HCT116 (cell line): ENCODE data around the gene MUC21. TPM values are rescaled to one million over a fixed set of nuclear protein-coding genes. Genes with fewer than 3 reads are reported as not detected.

ENCODE experiments used
- ATAC-seq: fragments of 200-7000 bp; cut with Tn5 transposase; 2 replicates; pipeline ENCODE4 v1.9.1; 2020; ENCODE audit warnings: mild to moderate bottlenecking, moderate library complexity
- BruUV-seq: library from RNA; stranded (reverse); fragments of 400-500 nt; replicated peaks from 2 replicates; lab custom pipeline; 2021; lab: Mats Ljungman, UMichigan
- CTCF ChIA-PET: fragments of 300-600 bp; sonication (Branson Sonifier 250); formaldehyde crosslinking; loops from one replicate; lab custom pipeline; 2021; ENCODE audit warnings: antibody characterized with exemption; lab: Charles Lee
- POLR2A ChIA-PET: fragments of 300-600, 350-600 bp; sonication (Branson Sonifier 250); formaldehyde crosslinking; loops from one replicate; lab custom pipeline; 2021; ENCODE audit warnings: antibody characterized with exemption; lab: Charles Lee
- RAD21 ChIA-PET, 2 experiments: fragments of 300-600 bp; sonication (Branson Sonifier 250); formaldehyde crosslinking; loops; one replicate each; lab custom pipeline; 2023; ENCODE audit warnings: low total read pairs in 2 of 2; ENCODE audit not compliant: uncharacterized antibody in 2 of 2, unreplicated experiment in 2 of 2, low non-redundant PET in 1 of 2; lab: Charles Lee
- DNase-seq: peaks from one replicate; pipeline ENCODE4 v3.0.0-alpha.2; 2010; ENCODE audit warnings: low read depth, low spot score
- H2AFZ ChIP-seq: fragments of 200-600 bp; shearing (Covaris generic), sonication (generic); 2 replicates; pipeline ENCODE4 v1.6.1; 2017; ENCODE audit warnings: low read depth, mixed run types, mixed read lengths, antibody characterized with exemption, low read length; ENCODE audit not compliant: poor library complexity, severe bottlenecking
- H3K27ac ChIP-seq: 2 replicates; pipeline ENCODE4 v1.5.1; 2012; ENCODE audit warnings: low read depth, low read length
- H3K27me3 ChIP-seq: fragments of 200-600 bp; sonication (generic); 2 replicates; pipeline ENCODE4 v1.6.1; 2016; ENCODE audit warnings: mixed run types, low read length, mixed read lengths; ENCODE audit not compliant: insufficient read depth
- H3K36me3 ChIP-seq, 2 experiments: fragments of 200-500 bp in 1 of 2; fragments of 200-600 bp in 1 of 2; sonication (Bioruptor generic) in 1 of 2; sonication (generic) in 1 of 2; 2 replicates each; pipeline versions ENCODE4 v1.5.1 to v1.6.1; 2014 to 2016; ENCODE audit warnings: low read length in 2 of 2, inconsistent platforms in 1 of 2, mixed read lengths in 1 of 2, mixed run types in 1 of 2; ENCODE audit not compliant: insufficient read depth in 2 of 2, control insufficient read depth in 1 of 2
- H3K4me1 ChIP-seq, 2 experiments: fragments of 200-600 bp in 1 of 2; sonication (generic) in 1 of 2; 2 replicates each; pipeline versions ENCODE4 v1.5.1 to v1.6.1; 2012 to 2017; ENCODE audit warnings: low read length in 2 of 2, inconsistent platforms in 1 of 2, mild to moderate bottlenecking in 1 of 2, mixed read lengths in 1 of 2, mixed run types in 1 of 2, moderate library complexity in 1 of 2; ENCODE audit not compliant: insufficient read depth in 2 of 2, control insufficient read depth in 1 of 2
- H3K4me2 ChIP-seq: fragments of 200-600 bp; sonication (generic); 2 replicates; pipeline ENCODE4 v1.6.1; 2017; ENCODE audit warnings: mixed run types, low read length, mixed read lengths
- H3K4me3 ChIP-seq, 2 experiments: fragments of 200-600 bp in 1 of 2; sonication (generic) in 1 of 2; replicated peaks in 1 of 2; 2 replicates each; pipeline ENCODE4 v1.5.1; 2011 to 2016; ENCODE audit warnings: low read length in 2 of 2, control low read depth in 1 of 2, low read depth in 1 of 2, mild to moderate bottlenecking in 1 of 2, mixed read lengths in 1 of 2, mixed run types in 1 of 2
- H3K79me2 ChIP-seq: fragments of 200-600 bp; sonication (generic); 2 replicates; pipeline ENCODE4 v1.6.1; 2017; ENCODE audit warnings: mild to moderate bottlenecking, mixed run types, low read length, moderate library complexity, mixed read lengths; ENCODE audit not compliant: insufficient read depth
- H3K9ac ChIP-seq: fragments of 200-600 bp; sonication (generic); 2 replicates; pipeline ENCODE4 v1.6.1; 2016; ENCODE audit warnings: low read length, mixed read lengths
- H3K9me2 ChIP-seq: fragments of 200-600 bp; sonication (generic), shearing (Covaris generic); 2 replicates; pipeline ENCODE4 v1.6.1; 2017; ENCODE audit warnings: mixed run types, mild to moderate bottlenecking, moderate library complexity; ENCODE audit not compliant: insufficient read depth
- H3K9me3 ChIP-seq, 2 experiments: fragments of 200-500 bp in 1 of 2; fragments of 200-600 bp in 1 of 2; sonication (Bioruptor generic) in 1 of 2; sonication (generic) in 1 of 2; 2 replicates each; pipeline ENCODE4 v1.6.1; 2014 to 2017; ENCODE audit warnings: low read length in 2 of 2, mixed read lengths in 2 of 2, inconsistent platforms in 1 of 2, low read depth in 1 of 2, mild to moderate bottlenecking in 1 of 2, mixed run types in 1 of 2, moderate library complexity in 1 of 2; ENCODE audit not compliant: control insufficient read depth in 1 of 2, insufficient read depth in 1 of 2
- H4K20me1 ChIP-seq: fragments of 200-600 bp; sonication (generic), shearing (Covaris generic); 2 replicates; pipeline ENCODE4 v1.6.1; 2017; ENCODE audit warnings: mixed run types, mild to moderate bottlenecking, moderate library complexity; ENCODE audit not compliant: insufficient read depth
- CBX3 ChIP-seq: IDR thresholded peaks from 2 replicates; pipeline ENCODE4 v1.6.1; 2012; ENCODE audit warnings: low read depth
- CEBPB ChIP-seq: IDR thresholded peaks from 2 replicates; pipeline ENCODE4 v1.6.1; 2012; ENCODE audit warnings: low read depth
- FOSL1 ChIP-seq: IDR thresholded peaks from 2 replicates; pipeline ENCODE4 v1.6.1; 2012; ENCODE audit warnings: low read depth
- JUND ChIP-seq: IDR thresholded peaks from 2 replicates; pipeline ENCODE4 v1.6.1; 2012
- POLR2AphosphoS5 ChIP-seq: IDR thresholded peaks from 2 replicates; pipeline ENCODE4 v1.6.1; 2011; ENCODE audit warnings: mild to moderate bottlenecking, low read depth, low read length, moderate library complexity
- SIN3A ChIP-seq: IDR thresholded peaks from 2 replicates; pipeline ENCODE4 v1.6.1; 2012; ENCODE audit warnings: low read depth
- SP1 ChIP-seq: IDR thresholded peaks from 2 replicates; pipeline ENCODE4 v1.6.1; 2012; ENCODE audit warnings: low read depth
- ZFX ChIP-seq: fragments of 450-650 bp; IDR thresholded peaks from 2 replicates; pipeline ENCODE4 v1.6.1; 2017
- ZNF274 ChIP-seq: fragments of 200-500 bp; sonication (Bioruptor generic); IDR thresholded peaks from 2 replicates; pipeline ENCODE4 v1.6.1; 2014; ENCODE audit warnings: mild to moderate bottlenecking, low read depth, low read length, inconsistent platforms
- intact Hi-C: fragments of 100-400 bp; cut with micrococcal nuclease; formaldehyde crosslinking; loops from 2 replicates; pipeline ENCODE4 v1.10.0; 2022
- total RNA-seq: library from RNA; stranded (reverse); gene quantifications from one replicate; pipeline ENCODE4 v1.2.1, GENCODE V29; 2021; ENCODE audit not compliant: unreplicated experiment
- TF ChIP-seq, protein P1 (sequence below): IDR thresholded peaks from 2 replicates; pipeline ENCODE4 v1.6.1; 2012; ENCODE audit warnings: low read depth
- TF ChIP-seq, protein P2 (sequence below), 3 experiments: fragments of 200-600 bp in 1 of 3; sonication (generic) in 1 of 3; IDR thresholded peaks in 2 of 3; conservative IDR thresholded peaks in 1 of 3; 2 replicates each; pipeline ENCODE4 v1.5.1; 2012 to 2017; ENCODE audit warnings: low read depth in 2 of 3, low read length in 2 of 3, antibody characterized with exemption in 1 of 3, borderline replicate concordance in 1 of 3, control low read depth in 1 of 3, mild to moderate bottlenecking in 1 of 3, mixed read lengths in 1 of 3, mixed run types in 1 of 3, moderate library complexity in 1 of 3; ENCODE audit not compliant: insufficient read depth in 1 of 3
- TF ChIP-seq, protein P3 (sequence below): IDR thresholded peaks from 2 replicates; pipeline ENCODE4 v1.6.1; 2012

MUC21 gene
- total RNA-seq, 1 experiment from 2014 or later, result not detected

- Histone ChIP-seq H3K9me2 (no peaks in the 10 kb centered on the region), H3K4me3 (no peak overlapping the region), H3K27me3 (no peaks in the 10 kb centered on the region), H3K27ac (no peak overlapping the region), H3K9ac (no peak overlapping the region), H3K9me3 (no peaks in the 10 kb centered on the region), H3K36me3 (no peaks in the 10 kb centered on the region), H3K4me1 (peaks cover 0 to 12% of the 10 kb centered on the region in 2 experiments; a peak in 2 of 4 replicates), H3K4me2 (no peak overlapping the region), H4K20me1 (no peaks in the 10 kb centered on the region), H3K79me2 (no peaks in the 10 kb centered on the region), H2AFZ (no peak overlapping the region)
- no TSS peak for BruUV-seq
- TF ChIP-seq CEBPB, result no peak
- no peak for TF ChIP-seq ZFX
- POLR2A ChIA-PET, result no interaction called here
- intact Hi-C loops, result no loop called here
- ATAC-seq (no peak), DNase-seq (no peak)
- CTCF ChIA-PET, result no interaction called here
- RAD21 ChIA-PET, result no interaction called here
Measured at GRCh38 chr6:31005249-31006020, 21.9 kb downstream of the MUC21 start.

GRCh38 chr6:31007694-31008093 is 24.2 kb downstream of the MUC21 start:
- Histone ChIP-seq H2AFZ (peak overlapping the region; percentile 50), H3K36me3 (no peaks in the 10 kb centered on the region), H3K4me3 (no peak overlapping the region), H3K4me1 (peaks cover 0 to 12% of the 10 kb centered on the region in 2 experiments; a peak in 2 of 4 replicates), H3K4me2 (peak overlapping the region; percentile 33), H3K27ac (no peak overlapping the region), H3K9me2 (no peaks in the 10 kb centered on the region), H3K9ac (no peak overlapping the region), H3K9me3 (no peaks in the 10 kb centered on the region), H3K79me2 (no peaks in the 10 kb centered on the region), H3K27me3 (no peaks in the 10 kb centered on the region), H4K20me1 (no peaks in the 10 kb centered on the region)
- DNase-seq (no peak), ATAC-seq (peak; percentile 59)
- POLR2A ChIA-PET, result interaction anchor here (0.8 kb wide), 1 partner anchor 14 kb away, joined by 3 read pairs; no protein-coding TSS in a partner anchor
- TF ChIP-seq, protein P1, sequence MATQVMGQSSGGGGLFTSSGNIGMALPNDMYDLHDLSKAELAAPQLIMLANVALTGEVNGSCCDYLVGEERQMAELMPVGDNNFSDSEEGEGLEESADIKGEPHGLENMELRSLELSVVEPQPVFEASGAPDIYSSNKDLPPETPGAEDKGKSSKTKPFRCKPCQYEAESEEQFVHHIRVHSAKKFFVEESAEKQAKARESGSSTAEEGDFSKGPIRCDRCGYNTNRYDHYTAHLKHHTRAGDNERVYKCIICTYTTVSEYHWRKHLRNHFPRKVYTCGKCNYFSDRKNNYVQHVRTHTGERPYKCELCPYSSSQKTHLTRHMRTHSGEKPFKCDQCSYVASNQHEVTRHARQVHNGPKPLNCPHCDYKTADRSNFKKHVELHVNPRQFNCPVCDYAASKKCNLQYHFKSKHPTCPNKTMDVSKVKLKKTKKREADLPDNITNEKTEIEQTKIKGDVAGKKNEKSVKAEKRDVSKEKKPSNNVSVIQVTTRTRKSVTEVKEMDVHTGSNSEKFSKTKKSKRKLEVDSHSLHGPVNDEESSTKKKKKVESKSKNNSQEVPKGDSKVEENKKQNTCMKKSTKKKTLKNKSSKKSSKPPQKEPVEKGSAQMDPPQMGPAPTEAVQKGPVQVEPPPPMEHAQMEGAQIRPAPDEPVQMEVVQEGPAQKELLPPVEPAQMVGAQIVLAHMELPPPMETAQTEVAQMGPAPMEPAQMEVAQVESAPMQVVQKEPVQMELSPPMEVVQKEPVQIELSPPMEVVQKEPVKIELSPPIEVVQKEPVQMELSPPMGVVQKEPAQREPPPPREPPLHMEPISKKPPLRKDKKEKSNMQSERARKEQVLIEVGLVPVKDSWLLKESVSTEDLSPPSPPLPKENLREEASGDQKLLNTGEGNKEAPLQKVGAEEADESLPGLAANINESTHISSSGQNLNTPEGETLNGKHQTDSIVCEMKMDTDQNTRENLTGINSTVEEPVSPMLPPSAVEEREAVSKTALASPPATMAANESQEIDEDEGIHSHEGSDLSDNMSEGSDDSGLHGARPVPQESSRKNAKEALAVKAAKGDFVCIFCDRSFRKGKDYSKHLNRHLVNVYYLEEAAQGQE, result no peak
- peak; percentile 56 for TF ChIP-seq JUND
- no peak for TF ChIP-seq ZNF274
- TF ChIP-seq, protein P2, sequence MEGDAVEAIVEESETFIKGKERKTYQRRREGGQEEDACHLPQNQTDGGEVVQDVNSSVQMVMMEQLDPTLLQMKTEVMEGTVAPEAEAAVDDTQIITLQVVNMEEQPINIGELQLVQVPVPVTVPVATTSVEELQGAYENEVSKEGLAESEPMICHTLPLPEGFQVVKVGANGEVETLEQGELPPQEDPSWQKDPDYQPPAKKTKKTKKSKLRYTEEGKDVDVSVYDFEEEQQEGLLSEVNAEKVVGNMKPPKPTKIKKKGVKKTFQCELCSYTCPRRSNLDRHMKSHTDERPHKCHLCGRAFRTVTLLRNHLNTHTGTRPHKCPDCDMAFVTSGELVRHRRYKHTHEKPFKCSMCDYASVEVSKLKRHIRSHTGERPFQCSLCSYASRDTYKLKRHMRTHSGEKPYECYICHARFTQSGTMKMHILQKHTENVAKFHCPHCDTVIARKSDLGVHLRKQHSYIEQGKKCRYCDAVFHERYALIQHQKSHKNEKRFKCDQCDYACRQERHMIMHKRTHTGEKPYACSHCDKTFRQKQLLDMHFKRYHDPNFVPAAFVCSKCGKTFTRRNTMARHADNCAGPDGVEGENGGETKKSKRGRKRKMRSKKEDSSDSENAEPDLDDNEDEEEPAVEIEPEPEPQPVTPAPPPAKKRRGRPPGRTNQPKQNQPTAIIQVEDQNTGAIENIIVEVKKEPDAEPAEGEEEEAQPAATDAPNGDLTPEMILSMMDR (IDR thresholded peaks at IDR 0.05 in 2 of 3, conservative IDR thresholded peaks at IDR 0.05 in 1 of 3; ENCODE audit: borderline replicate concordance in 1 of 3, insufficient read depth in 1 of 3, low read depth in 2 of 3, low read length in 2 of 3), result no peak
- TF ChIP-seq SP1, result no peak
- no peak for TF ChIP-seq POLR2AphosphoS5
- no peak for TF ChIP-seq CBX3
- TF ChIP-seq SIN3A, result no peak
- TF ChIP-seq, protein P3, sequence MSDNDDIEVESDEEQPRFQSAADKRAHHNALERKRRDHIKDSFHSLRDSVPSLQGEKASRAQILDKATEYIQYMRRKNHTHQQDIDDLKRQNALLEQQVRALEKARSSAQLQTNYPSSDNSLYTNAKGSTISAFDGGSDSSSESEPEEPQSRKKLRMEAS, result no peak
- peak; percentile 53; the same call in 1 of the 2 replicates for TF ChIP-seq FOSL1
- intact Hi-C loops, result no loop called here
- CTCF ChIA-PET, result interaction anchor here (1.0 to 1.7 kb wide), 5 partner anchors 34 to 92 kb away, joined by 3 to 8 read pairs (median 5); no protein-coding TSS in a partner anchor
- no TSS peak for BruUV-seq
- RAD21 ChIA-PET, result no interaction called here
